H1 (cell line): ENCODE data around the gene CYBA. TPM values are rescaled to one million over a fixed set of nuclear protein-coding genes. Genes with fewer than 3 reads are reported as not detected.

Source experiments
- CTCF ChIA-PET: fragments of 300-600 bp; sonication (Branson Sonifier 250); formaldehyde crosslinking; loops from one replicate; lab custom pipeline; 2021; ENCODE audit not compliant: partially characterized antibody; lab: Charles Lee
- POLR2A ChIA-PET: fragments of 300-600 bp; sonication (Branson Sonifier 250); formaldehyde crosslinking; loops from one replicate; lab custom pipeline; 2021; ENCODE audit warnings: inconsistent platforms; ENCODE audit not compliant: partially characterized antibody; lab: Charles Lee
- DNase-seq, 2 experiments: peaks; one replicate each; pipeline versions ENCODE4 v3.0.0 to v3.0.0-alpha.2; 2010 to 2022; ENCODE audit warnings: low spot score in 2 of 2, low read depth in 1 of 2, mixed read lengths in 1 of 2
- FAIRE-seq: peaks from 2 replicates; lab custom pipeline; 2011; peaks lifted over from hg19 to GRCh38; lab: Jason Lieb, UNC
- H2AFZ ChIP-seq: 2 replicates; pipeline ENCODE4 v1.8.1; 2012; ENCODE audit warnings: low read length, inconsistent platforms
- H2AK5ac ChIP-seq: 2 replicates; pipeline ENCODE4 v1.6.1; 2013; ENCODE audit warnings: low read depth, low read length
- H2BK120ac ChIP-seq: replicated peaks from 2 replicates; pipeline ENCODE3; 2013; ENCODE audit warnings: low read depth, low read length, inconsistent platforms
- H2BK12ac ChIP-seq: 2 replicates; pipeline ENCODE4 v1.6.1; 2013; ENCODE audit warnings: low read depth, low read length
- H2BK15ac ChIP-seq: 2 replicates; pipeline ENCODE4 v1.6.1; 2013; ENCODE audit warnings: low read length
- H2BK20ac ChIP-seq: 2 replicates; pipeline ENCODE4 v1.6.1; 2013; ENCODE audit warnings: low read length
- H2BK5ac ChIP-seq: 2 replicates; pipeline ENCODE4 v1.6.1; 2013; ENCODE audit warnings: low read depth, low read length
- H3K14ac ChIP-seq: 2 replicates; pipeline ENCODE4 v1.6.1; 2013; ENCODE audit warnings: inconsistent platforms; ENCODE audit not compliant: insufficient read length
- H3K18ac ChIP-seq: 2 replicates; pipeline ENCODE4 v1.6.1; 2013; ENCODE audit warnings: low read length; ENCODE audit errors: extremely low read depth
- H3K23ac ChIP-seq: 2 replicates; pipeline ENCODE4 v1.6.1; 2013; ENCODE audit warnings: inconsistent platforms; ENCODE audit not compliant: insufficient read length
- H3K23me2 ChIP-seq: 2 replicates; pipeline ENCODE4 v1.6.1; 2013; ENCODE audit warnings: low read depth, low read length
- H3K27ac ChIP-seq: 2 replicates; pipeline ENCODE4 v1.6.1; 2011; ENCODE audit warnings: low read depth, low read length, inconsistent platforms
- H3K27me3 ChIP-seq, 4 experiments: replicated peaks in 1 of 4; 1 replicate in 1 of 4; 2 replicates in 3 of 4; pipeline versions ENCODE4 v1.6.1 to v1.8.1; 2011 to 2013; ENCODE audit warnings: low read length in 3 of 4, mild to moderate bottlenecking in 3 of 4, inconsistent platforms in 2 of 4, mixed read lengths in 2 of 4, moderate library complexity in 1 of 4; ENCODE audit not compliant: control insufficient read depth in 3 of 4, insufficient read depth in 3 of 4; ENCODE audit errors: extremely low read depth in 1 of 4
- H3K36me3 ChIP-seq, 4 experiments: 2 replicates each; pipeline versions ENCODE4 v1.6.1 to v1.8.1; 2011 to 2013; ENCODE audit warnings: mild to moderate bottlenecking in 4 of 4, low read length in 3 of 4, moderate library complexity in 2 of 4, control low read depth in 1 of 4, inconsistent platforms in 1 of 4; ENCODE audit not compliant: insufficient read depth in 4 of 4, control insufficient read depth in 2 of 4
- H3K4ac ChIP-seq: replicated peaks from 2 replicates; pipeline ENCODE3; 2013; ENCODE audit warnings: low read length, low read depth, mixed read lengths, inconsistent platforms; ENCODE audit not compliant: insufficient read length
- H3K4me1 ChIP-seq, 4 experiments: replicated peaks in 1 of 4; 1 replicate in 1 of 4; 2 replicates in 3 of 4; pipeline versions ENCODE4 v1.6.1 to v1.8.1; 2011 to 2013; ENCODE audit warnings: low read length in 3 of 4, inconsistent platforms in 2 of 4, mixed read lengths in 1 of 4; ENCODE audit not compliant: insufficient read depth in 4 of 4, control insufficient read depth in 3 of 4
- H3K4me2 ChIP-seq, 2 experiments: 2 replicates each; pipeline versions ENCODE4 v1.6.1 to v1.8.1; 2011 to 2013; ENCODE audit warnings: low read depth in 2 of 2, low read length in 2 of 2, control low read depth in 1 of 2, inconsistent platforms in 1 of 2, mild to moderate bottlenecking in 1 of 2; ENCODE audit not compliant: insufficient read depth in 1 of 2
- H3K4me3 ChIP-seq, 4 experiments: fragments of 200-600, 300-600 bp in 1 of 4; sonication (generic), shearing (Covaris generic), sonication (Bioruptor Twin) in 1 of 4; 2 replicates each; pipeline versions ENCODE4 v1.5.1 to v1.8.1; 2011 to 2016; ENCODE audit warnings: low read length in 4 of 4, low read depth in 3 of 4, control low read depth in 2 of 4, inconsistent platforms in 2 of 4, mild to moderate bottlenecking in 2 of 4, mixed read lengths in 1 of 4, moderate library complexity in 1 of 4; ENCODE audit not compliant: insufficient read depth in 2 of 4; ENCODE audit errors: extremely low read depth in 1 of 4
- H3K56ac ChIP-seq: replicated peaks from 2 replicates; pipeline ENCODE3; 2013; ENCODE audit warnings: low read depth, mild to moderate bottlenecking, mixed read lengths, low read length, inconsistent platforms; ENCODE audit not compliant: insufficient read length
- H3K79me1 ChIP-seq: 2 replicates; pipeline ENCODE4 v1.6.1; 2013; ENCODE audit warnings: low read depth, low read length, control low read depth
- H3K79me2 ChIP-seq, 2 experiments: 2 replicates each; pipeline versions ENCODE4 v1.6.1 to v1.8.1; 2012 to 2013; ENCODE audit warnings: low read length in 2 of 2, mild to moderate bottlenecking in 2 of 2, inconsistent platforms in 1 of 2; ENCODE audit not compliant: insufficient read depth in 2 of 2, control insufficient read depth in 1 of 2
- H3K9ac ChIP-seq, 4 experiments: replicated peaks in 1 of 4; 1 replicate in 1 of 4; 2 replicates in 3 of 4; pipeline versions ENCODE4 v1.6.1 to v1.8.1; 2011 to 2013; ENCODE audit warnings: low read depth in 3 of 4, low read length in 3 of 4, control low read depth in 2 of 4, mild to moderate bottlenecking in 2 of 4, moderate library complexity in 2 of 4, inconsistent platforms in 1 of 4; ENCODE audit errors: extremely low read depth in 1 of 4
- H3K9me3 ChIP-seq, 2 experiments: 2 replicates each; pipeline versions ENCODE4 v1.6.1 to v1.8.1; 2012 to 2013; ENCODE audit warnings: mild to moderate bottlenecking in 2 of 2, moderate library complexity in 2 of 2, control low read depth in 1 of 2, inconsistent platforms in 1 of 2, low read depth in 1 of 2, low read length in 1 of 2, mixed read lengths in 1 of 2; ENCODE audit not compliant: insufficient read depth in 2 of 2
- H4K20me1 ChIP-seq, 2 experiments: replicated peaks in 1 of 2; 2 replicates each; pipeline versions ENCODE3 to v1.8.1; 2011 to 2013; ENCODE audit warnings: inconsistent platforms in 2 of 2, low read length in 2 of 2, mild to moderate bottlenecking in 1 of 2; ENCODE audit not compliant: insufficient read depth in 2 of 2, control insufficient read depth in 1 of 2
- H4K5ac ChIP-seq: 2 replicates; pipeline ENCODE4 v1.6.1; 2013; ENCODE audit warnings: low read length, low read depth, mixed read lengths, inconsistent platforms; ENCODE audit not compliant: insufficient read length
- H4K8ac ChIP-seq: 2 replicates; pipeline ENCODE4 v1.8.0; 2013; ENCODE audit warnings: mild to moderate bottlenecking, moderate library complexity, low read length, inconsistent platforms; ENCODE audit not compliant: insufficient read depth; ENCODE audit errors: extremely low read depth
- H4K91ac ChIP-seq: replicated peaks from 2 replicates; pipeline ENCODE3; 2013; ENCODE audit warnings: low read length, mixed read lengths, inconsistent platforms; ENCODE audit not compliant: insufficient read length
- CTBP2 ChIP-seq: IDR thresholded peaks from 2 replicates; pipeline ENCODE4 v1.7.0; 2011; ENCODE audit warnings: borderline replicate concordance, mild to moderate bottlenecking, moderate library complexity, mixed read lengths, low read length; ENCODE audit not compliant: insufficient read depth, insufficient read length
- HDAC2 ChIP-seq, 2 experiments: fragments of 300-600 bp in 1 of 2; sonication (generic) in 1 of 2; IDR thresholded peaks; 2 replicates each; pipeline ENCODE4 v1.6.1; 2011 to 2012; ENCODE audit warnings: low read depth in 2 of 2, low read length in 2 of 2, mild to moderate bottlenecking in 2 of 2, moderate library complexity in 2 of 2, borderline replicate concordance in 1 of 2, inconsistent platforms in 1 of 2
- HDAC6 ChIP-seq: IDR thresholded peaks from one replicate; pipeline ENCODE4 v1.7.1; 2012; ENCODE audit warnings: low read depth, mild to moderate bottlenecking, inconsistent platforms, low read length, moderate library complexity
- NRF1 ChIP-seq: IDR thresholded peaks from 2 replicates; pipeline ENCODE4 v1.6.1; 2011; ENCODE audit warnings: mild to moderate bottlenecking, low read depth, low read length, improper control_type of control experiment
- PHF8 ChIP-seq: fragments of 200-600 bp; sonication (generic); conservative IDR thresholded peaks from 2 replicates; pipeline ENCODE4 v1.7.1; 2012; ENCODE audit warnings: low read depth, mild to moderate bottlenecking, inconsistent platforms, low read length, moderate library complexity
- TAF7 ChIP-seq: optimal IDR thresholded peaks from 2 replicates; pipeline ENCODE3; 2011; ENCODE audit warnings: low read depth, mild to moderate bottlenecking, inconsistent platforms, low read length, moderate library complexity, borderline replicate concordance
- WGBS, 2 experiments: shearing (Covaris generic) in 1 of 2; methylation state at CpG; one replicate each; pipeline versions ENCODE4 v1.1.6 to v1.1.7; 2013 to 2015; ENCODE audit warnings: low lambda C conversion rate in 2 of 2, mixed read lengths in 2 of 2, inconsistent platforms in 1 of 2, low coverage in 1 of 2, missing lambda C conversion rate in 1 of 2; ENCODE audit not compliant: insufficient replicate concordance in 2 of 2, insufficient coverage in 1 of 2, insufficient read length in 1 of 2; ENCODE audit errors: extremely low coverage in 1 of 2, missing lambda C conversion rate in 1 of 2; 5-methylcytosine and 5-hydroxymethylcytosine counted together
- polyA plus RNA-seq, 7 experiments: library from polyadenylated mRNA; depleted of rRNA in 3 of 7; stranded (reverse) in 5 of 7; unstranded in 2 of 7; fragments of >200 nt in 5 of 7; fragments of 200-250 nt in 2 of 7; gene quantifications; 1 replicate in 5 of 7; 2 replicates in 1 of 7; 4 replicates in 1 of 7; pipeline versions ENCODE4 v1.2.1 to v1.2.3, GENCODE V29; 2011 to 2013; ENCODE audit warnings: missing spikeins in 2 of 7, mixed read lengths in 2 of 7
- total RNA-seq: library from RNA; stranded (reverse); fragmentation: NEBNext Ultra II Directional; extraction: Animal tissue kit (Norgen Biotek cat#: 25700); gene quantifications from 2 replicates; pipeline ENCODE4 v1.2.1, GENCODE V29; 2021

Gene CYBA
- total and polyA plus RNA-seq, 2 of the 8 experiments (the other 6 are each of a cell fraction or from before 2014, with no cell fraction given), result 136 to 254 TPM

- H3K9ac ChIP-seq, result no peak overlapping the region
- H3K4me3 ChIP-seq, result no peak overlapping the region
- no peak overlapping the region for H2BK15ac ChIP-seq
- no peak for DNase-seq
- CTCF ChIA-PET, result no interaction called here
- no peaks in the 10 kb centered on the region; a peak in 1 of 4 replicates for H3K79me2 ChIP-seq
- peaks cover 10% of the 10 kb centered on the region; the same call in 1 of the 2 replicates for H3K23me2 ChIP-seq
- no peak overlapping the region for H3K18ac ChIP-seq
- H3K27ac ChIP-seq, result no peak overlapping the region
- no peak overlapping the region for H2BK20ac ChIP-seq
- H3K4me2 ChIP-seq, result no peak overlapping the region
- no peak overlapping the region for H2AFZ ChIP-seq
- H3K14ac ChIP-seq, result no peak overlapping the region
- H2BK12ac ChIP-seq, result no peak overlapping the region
- H3K23ac ChIP-seq, result no peak overlapping the region
- H2BK5ac ChIP-seq, result peak overlapping the region; percentile 66; the same call in 1 of the 2 replicates
- H3K27me3 ChIP-seq, result no peaks in the 10 kb centered on the region
- H4K8ac ChIP-seq, result peak overlapping the region; percentile 64
- H3K56ac ChIP-seq, result no peak overlapping the region
- H3K36me3 ChIP-seq, result peaks cover 0 to 5% (median 0%) of the 10 kb centered on the region in 4 experiments; a peak in 1 of 8 replicates
- no peaks in the 10 kb centered on the region for H3K9me3 ChIP-seq
- no peak overlapping the region for H2AK5ac ChIP-seq
- POLR2A ChIA-PET, result interaction anchor here (0.7 to 4.9 kb wide), 4 partner anchors 7 to 36 kb away, joined by 3 to 35 read pairs (median 6); partner anchors contain the start of genes IL17C and MVD
- H4K20me1 ChIP-seq, result peaks cover 2 to 12% of the 10 kb centered on the region in 2 experiments
- H3K79me1 ChIP-seq, result peaks cover 8% of the 10 kb centered on the region
- no peak overlapping the region for H3K4ac ChIP-seq
- H3K4me1 ChIP-seq, result peaks cover 0 to 11% (median 6%) of the 10 kb centered on the region in 4 experiments; a peak in 5 of 7 replicates
- no peak overlapping the region for H4K5ac ChIP-seq
- FAIRE-seq, result no peak
- 90% methylated on average over 21 of the region's 28 CpGs; no CpG with 5 or more reads in 1 of the 2 experiments for WGBS, 2 experiments
- no peak for TF ChIP-seq TAF7
- no peak for TF ChIP-seq NRF1
- no peak for TF ChIP-seq HDAC6
- TF ChIP-seq HDAC2 (IDR thresholded peaks at IDR 0.05; ENCODE audit: borderline replicate concordance in 1 of 2, low read depth in 2 of 2, low read length in 2 of 2), result no peak
- TF ChIP-seq PHF8, result no peak
- TF ChIP-seq CTBP2, result no peak
- TF ChIP-seq, all 59 proteins: peak for 0
- no peak overlapping the region for H4K91ac ChIP-seq
- no peak overlapping the region for H2BK120ac ChIP-seq
Observed at GRCh38 chr16:88646345-88647034, 4.4 kb downstream of the CYBA start.
